Measurements from ENCODE around the gene CPPED1. TPM values are rescaled to one million over a fixed set of nuclear protein-coding genes. Genes with fewer than 3 reads are reported as not detected.

CPPED1 gene
- total and polyA plus RNA-seq, 10 of the 15 experiments (the other 5 are each of a cell fraction or from before 2014, with no cell fraction given) = 7.1 to 39.0 (median 16.0) TPM

DNA sequence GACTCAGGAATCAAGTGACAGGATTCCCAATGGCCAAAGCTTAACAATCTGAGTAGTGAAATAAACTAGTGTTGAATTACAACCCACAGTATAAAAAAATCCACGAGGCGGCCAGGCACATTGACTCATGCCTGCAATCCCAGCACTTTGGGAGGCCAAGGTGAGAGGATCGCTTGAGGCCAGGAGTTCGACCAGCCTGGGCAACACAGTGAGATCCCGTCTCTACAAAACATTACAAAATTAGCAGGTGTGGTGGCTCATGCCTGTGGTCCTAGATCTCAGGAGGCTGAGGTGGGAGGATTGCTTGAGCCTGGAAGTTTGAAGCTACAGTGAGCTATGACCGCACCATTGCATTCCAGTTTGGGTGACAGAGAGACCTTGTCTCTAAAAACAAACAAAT lies 133.8 kb downstream of the CPPED1 start:
- RAD21 ChIA-PET (ENCODE audit: unreplicated experiment) = no interaction called here

DNA sequence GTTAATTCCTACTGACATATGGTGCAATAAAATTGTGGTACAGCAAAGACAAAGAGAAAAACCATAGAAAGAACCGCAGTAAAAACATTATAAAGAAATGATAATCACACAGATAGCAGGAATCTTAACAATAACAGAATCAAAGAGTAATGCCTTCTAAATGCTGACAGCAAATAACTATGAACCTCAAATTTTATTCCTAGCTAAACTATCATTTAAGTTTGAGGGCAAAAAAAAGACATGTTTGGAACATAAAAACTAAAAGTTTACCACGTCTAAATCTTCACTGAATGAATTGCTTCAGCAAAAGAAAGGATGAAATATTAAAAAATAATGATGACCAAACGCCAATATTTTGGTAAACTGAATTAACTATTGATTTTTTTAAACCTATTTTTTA lies 135.8 kb downstream of the CPPED1 start:
- CTCF ChIA-PET = no interaction called here
- TF ChIP-seq SPI1 (IDR thresholded peaks at IDR 0.05; ENCODE audit: borderline replicate concordance, insufficient read depth, low read depth, low read length) (no peak), PML (IDR thresholded peaks at IDR 0.05; ENCODE audit: low read length) (no peak), ZBED1 (IDR thresholded peaks at IDR 0.05; ENCODE audit: borderline replicate concordance) (no peak), FOXK2 (IDR thresholded peaks at IDR 0.05) (no peak), EGR1 (IDR thresholded peaks at IDR 0.05; ENCODE audit: borderline replicate concordance in 1 of 2, low read depth in 2 of 2, low read length in 2 of 2) (no peak), MYC (IDR thresholded peaks at IDR 0.05; ENCODE audit: insufficient read depth, insufficient read length, insufficient replicate concordance, low read length, severe bottlenecking) (no peak), SIN3A (IDR thresholded peaks at IDR 0.05; ENCODE audit: low read depth, low read length) (no peak)
- TF ChIP-seq, protein P1, sequence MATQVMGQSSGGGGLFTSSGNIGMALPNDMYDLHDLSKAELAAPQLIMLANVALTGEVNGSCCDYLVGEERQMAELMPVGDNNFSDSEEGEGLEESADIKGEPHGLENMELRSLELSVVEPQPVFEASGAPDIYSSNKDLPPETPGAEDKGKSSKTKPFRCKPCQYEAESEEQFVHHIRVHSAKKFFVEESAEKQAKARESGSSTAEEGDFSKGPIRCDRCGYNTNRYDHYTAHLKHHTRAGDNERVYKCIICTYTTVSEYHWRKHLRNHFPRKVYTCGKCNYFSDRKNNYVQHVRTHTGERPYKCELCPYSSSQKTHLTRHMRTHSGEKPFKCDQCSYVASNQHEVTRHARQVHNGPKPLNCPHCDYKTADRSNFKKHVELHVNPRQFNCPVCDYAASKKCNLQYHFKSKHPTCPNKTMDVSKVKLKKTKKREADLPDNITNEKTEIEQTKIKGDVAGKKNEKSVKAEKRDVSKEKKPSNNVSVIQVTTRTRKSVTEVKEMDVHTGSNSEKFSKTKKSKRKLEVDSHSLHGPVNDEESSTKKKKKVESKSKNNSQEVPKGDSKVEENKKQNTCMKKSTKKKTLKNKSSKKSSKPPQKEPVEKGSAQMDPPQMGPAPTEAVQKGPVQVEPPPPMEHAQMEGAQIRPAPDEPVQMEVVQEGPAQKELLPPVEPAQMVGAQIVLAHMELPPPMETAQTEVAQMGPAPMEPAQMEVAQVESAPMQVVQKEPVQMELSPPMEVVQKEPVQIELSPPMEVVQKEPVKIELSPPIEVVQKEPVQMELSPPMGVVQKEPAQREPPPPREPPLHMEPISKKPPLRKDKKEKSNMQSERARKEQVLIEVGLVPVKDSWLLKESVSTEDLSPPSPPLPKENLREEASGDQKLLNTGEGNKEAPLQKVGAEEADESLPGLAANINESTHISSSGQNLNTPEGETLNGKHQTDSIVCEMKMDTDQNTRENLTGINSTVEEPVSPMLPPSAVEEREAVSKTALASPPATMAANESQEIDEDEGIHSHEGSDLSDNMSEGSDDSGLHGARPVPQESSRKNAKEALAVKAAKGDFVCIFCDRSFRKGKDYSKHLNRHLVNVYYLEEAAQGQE (IDR thresholded peaks at IDR 0.05; ENCODE audit: low read depth, low read length) = no peak
- TF ChIP-seq, protein P2, sequence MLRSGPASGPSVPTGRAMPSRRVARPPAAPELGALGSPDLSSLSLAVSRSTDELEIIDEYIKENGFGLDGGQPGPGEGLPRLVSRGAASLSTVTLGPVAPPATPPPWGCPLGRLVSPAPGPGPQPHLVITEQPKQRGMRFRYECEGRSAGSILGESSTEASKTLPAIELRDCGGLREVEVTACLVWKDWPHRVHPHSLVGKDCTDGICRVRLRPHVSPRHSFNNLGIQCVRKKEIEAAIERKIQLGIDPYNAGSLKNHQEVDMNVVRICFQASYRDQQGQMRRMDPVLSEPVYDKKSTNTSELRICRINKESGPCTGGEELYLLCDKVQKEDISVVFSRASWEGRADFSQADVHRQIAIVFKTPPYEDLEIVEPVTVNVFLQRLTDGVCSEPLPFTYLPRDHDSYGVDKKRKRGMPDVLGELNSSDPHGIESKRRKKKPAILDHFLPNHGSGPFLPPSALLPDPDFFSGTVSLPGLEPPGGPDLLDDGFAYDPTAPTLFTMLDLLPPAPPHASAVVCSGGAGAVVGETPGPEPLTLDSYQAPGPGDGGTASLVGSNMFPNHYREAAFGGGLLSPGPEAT (IDR thresholded peaks at IDR 0.05; ENCODE audit: low read depth) = no peak

More for the DNA sequence above, 133.8 kb downstream of the CPPED1 start:
- no peaks in the 10 kb centered on the region for H3K79me2 ChIP-seq (ENCODE audit: control insufficient read depth, insufficient read depth, low read length)
- H3K9me3 ChIP-seq (replicated peaks; ENCODE audit: control insufficient read depth, insufficient read depth, low read length) = no peaks in the 10 kb centered on the region; the same call in 1 of the 3 replicates
- FAIRE-seq (no peak), DNase-seq (ENCODE audit: low read depth, low spot score) (no peak), ATAC-seq (no peak)
- H3K36me3 ChIP-seq (ENCODE audit: control insufficient read depth in 2 of 2, insufficient read depth in 2 of 2, low read length in 1 of 2) = no peaks in the 10 kb centered on the region
- no peaks in the 10 kb centered on the region for H3K27me3 ChIP-seq (replicated peaks in 1 of 2; ENCODE audit: control insufficient read depth in 2 of 2, insufficient read depth in 2 of 2, low read length in 1 of 2)
- H3K4me1 ChIP-seq (ENCODE audit: control insufficient read depth, insufficient read depth, low read length) = no peaks in the 10 kb centered on the region
- intact Hi-C loops (cut with micrococcal nuclease; ENCODE audit: unreplicated experiment) = no loop called here
- BruUV-seq (replicated peaks) = no TSS peak
- TF ChIP-seq SMAD5 (IDR thresholded peaks at IDR 0.05; ENCODE audit: low read depth) = no peak
- TF ChIP-seq SIN3A (IDR thresholded peaks at IDR 0.05; ENCODE audit: low read depth, low read length) = no peak
- TF ChIP-seq ZNF24 (IDR thresholded peaks at IDR 0.05) = no peak
- no peak for TF ChIP-seq NFYB (IDR thresholded peaks at IDR 0.05; ENCODE audit: insufficient read depth, low read depth, low read length)
- no peak for TF ChIP-seq SMC3 (IDR thresholded peaks at IDR 0.05; ENCODE audit: borderline replicate concordance, low read length)
- no peak for TF ChIP-seq GATAD2B (conservative IDR thresholded peaks at IDR 0.05; ENCODE audit: low read depth)
- TF ChIP-seq NFIC (IDR thresholded peaks at IDR 0.05; ENCODE audit: low read depth, low read length) = no peak
- TF ChIP-seq RBBP5 (conservative IDR thresholded peaks at IDR 0.05) = no peak
- TF ChIP-seq POLR2AphosphoS2 (IDR thresholded peaks at IDR 0.05; ENCODE audit: low read depth, low read length) = no peak
- TF ChIP-seq TAF1 (IDR thresholded peaks at IDR 0.05; ENCODE audit: borderline replicate concordance, low read depth, low read length) = no peak
- TF ChIP-seq RAD51 (IDR thresholded peaks at IDR 0.05) = no peak
- no peak for TF ChIP-seq ZNF274 (IDR thresholded peaks at IDR 0.05; ENCODE audit: insufficient read depth, insufficient read length)
- ChIA-PET SMC1A (ENCODE audit: uncharacterized antibody, unreplicated experiment) (interaction anchor here (0.5 to 1.3 kb wide), 5 partner anchors 9 to 260 kb away, joined by 3 to 5 read pairs (median 3); no protein-coding TSS in a partner anchor), POLR2A (no interaction called here), CTCF (no interaction called here)
- in situ Hi-C loops (cut with MboI) = no loop called here
- no peak overlapping the region for H3K4me3 ChIP-seq
- 88% methylated on average over 6 of the region's 6 CpGs for WGBS (ENCODE audit: insufficient coverage, insufficient replicate concordance, low lambda C conversion rate, missing lambda C conversion rate)
- no peak overlapping the region for H3K27ac ChIP-seq (ENCODE audit: control insufficient read depth, insufficient read depth)
- H3K4me2 ChIP-seq (ENCODE audit: control insufficient read depth, insufficient read depth) = no peak overlapping the region
- H2AFZ ChIP-seq (ENCODE audit: control insufficient read depth, low read depth, low read length) = no peak overlapping the region
- H3K9ac ChIP-seq (ENCODE audit: control insufficient read depth, insufficient read depth, low read length) = no peak overlapping the region
- no peaks in the 10 kb centered on the region for H4K20me1 ChIP-seq (ENCODE audit: control insufficient read depth, insufficient read depth)

More for the DNA sequence above, 135.8 kb downstream of the CPPED1 start:
- Histone ChIP-seq H3K4me1 (ENCODE audit: control insufficient read depth, insufficient read depth, low read length) (no peaks in the 10 kb centered on the region), H3K4me3 (no peak overlapping the region), H4K20me1 (ENCODE audit: control insufficient read depth, insufficient read depth) (no peaks in the 10 kb centered on the region), H3K79me2 (ENCODE audit: control insufficient read depth, insufficient read depth, low read length) (no peaks in the 10 kb centered on the region), H3K4me2 (ENCODE audit: control insufficient read depth, insufficient read depth) (no peak overlapping the region), H3K9ac (ENCODE audit: control insufficient read depth, insufficient read depth, low read length) (no peak overlapping the region), H3K27ac (ENCODE audit: control insufficient read depth, insufficient read depth) (no peak overlapping the region), H3K27me3 (replicated peaks in 1 of 2; ENCODE audit: control insufficient read depth in 2 of 2, insufficient read depth in 2 of 2, low read length in 1 of 2) (no peaks in the 10 kb centered on the region), H3K9me3 (replicated peaks; ENCODE audit: control insufficient read depth, insufficient read depth, low read length) (no peaks in the 10 kb centered on the region; the same call in 1 of the 3 replicates), H2AFZ (ENCODE audit: control insufficient read depth, low read depth, low read length) (no peak overlapping the region), H3K36me3 (ENCODE audit: control insufficient read depth in 2 of 2, insufficient read depth in 2 of 2, low read length in 1 of 2) (no peaks in the 10 kb centered on the region; a peak in 1 of 4 replicates)
- FAIRE-seq (no peak), ATAC-seq (no peak), DNase-seq (ENCODE audit: low read depth, low spot score) (no peak)
- intact Hi-C loops (cut with micrococcal nuclease; ENCODE audit: unreplicated experiment) = no loop called here
- ChIA-PET RAD21 (ENCODE audit: unreplicated experiment) (no interaction called here), POLR2A (no interaction called here), SMC1A (ENCODE audit: uncharacterized antibody, unreplicated experiment) (no interaction called here)
- no TSS peak for BruUV-seq (replicated peaks)
- 31% methylated on average over 3 of the region's 3 CpGs for WGBS (ENCODE audit: insufficient coverage, insufficient replicate concordance, low lambda C conversion rate, missing lambda C conversion rate)
- in situ Hi-C loops (cut with MboI) = no loop called here
